ENCODE data around the gene EFNA1. TPM values are rescaled to one million over a fixed set of nuclear protein-coding genes. Genes with fewer than 3 reads are reported as not detected.
A peak's percentile ranks its signal among the peaks of the same experiment; 100 is the strongest.

The EFNA1 gene
- total and polyA plus RNA-seq, 2 of the 13 experiments (the other 11 are each of a cell fraction or from before 2014, with no cell fraction given) = 81.8 to 874 TPM

GRCh38 chr1:155175927-155176371, 48.3 kb downstream of the EFNA1 start:
- 0 out of 5 replicates have a peak, but pooled peaks cover 0 to 1% of the 10 kb centered on the region in 2 experiments for H3K36me3 ChIP-seq (replicated peaks in 1 of 2; ENCODE audit: control insufficient read depth in 1 of 2, insufficient read depth in 2 of 2, low read length in 2 of 2)
- in situ Hi-C loops (cut with HindIII; ENCODE audit: extremely low pct_ligation_motif_present, low pct_unique_long_range_greater_than_20kb) (no loop called here), intact Hi-C loops (cut with micrococcal nuclease; ENCODE audit: unreplicated experiment) (loop anchor here (1.0 kb wide), 1 partner anchor 50 kb away; no protein-coding TSS in a partner anchor)
- no peak overlapping the region for H3K9ac ChIP-seq (ENCODE audit: insufficient read depth, low read depth, low read length)
- H3K4me1 ChIP-seq (ENCODE audit: insufficient read depth, low read length) = peaks cover 55% of the 10 kb centered on the region
- no peaks in the 10 kb centered on the region for H3K9me3 ChIP-seq (ENCODE audit: low read length)
- H3K4me3 ChIP-seq (replicated peaks in 1 of 3; ENCODE audit: insufficient read depth in 1 of 3, low read depth in 2 of 3, low read length in 3 of 3) = no peak overlapping the region
- H3K79me2 ChIP-seq (ENCODE audit: insufficient read depth, low read length) = peaks cover 10% of the 10 kb centered on the region
- no CpG with 5 or more reads among the region's 9 CpGs for WGBS (ENCODE audit: low lambda C conversion rate)
- POLR2A ChIA-PET = no interaction called here
- TF ChIP-seq ZBTB33 (CRISPR knock-in tag; IDR thresholded peaks at IDR 0.05) = peak; percentile 79
- TF ChIP-seq, protein P1, sequence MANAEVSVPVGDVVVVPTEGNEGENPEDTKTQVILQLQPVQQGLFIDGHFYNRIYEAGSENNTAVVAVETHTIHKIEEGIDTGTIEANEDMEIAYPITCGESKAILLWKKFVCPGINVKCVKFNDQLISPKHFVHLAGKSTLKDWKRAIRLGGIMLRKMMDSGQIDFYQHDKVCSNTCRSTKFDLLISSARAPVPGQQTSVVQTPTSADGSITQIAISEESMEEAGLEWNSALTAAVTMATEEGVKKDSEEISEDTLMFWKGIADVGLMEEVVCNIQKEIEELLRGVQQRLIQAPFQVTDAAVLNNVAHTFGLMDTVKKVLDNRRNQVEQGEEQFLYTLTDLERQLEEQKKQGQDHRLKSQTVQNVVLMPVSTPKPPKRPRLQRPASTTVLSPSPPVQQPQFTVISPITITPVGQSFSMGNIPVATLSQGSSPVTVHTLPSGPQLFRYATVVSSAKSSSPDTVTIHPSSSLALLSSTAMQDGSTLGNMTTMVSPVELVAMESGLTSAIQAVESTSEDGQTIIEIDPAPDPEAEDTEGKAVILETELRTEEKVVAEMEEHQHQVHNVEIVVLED (CRISPR knock-in tag; IDR thresholded peaks at IDR 0.05; ENCODE audit: borderline replicate concordance) = no peak
- TF ChIP-seq, protein P2, sequence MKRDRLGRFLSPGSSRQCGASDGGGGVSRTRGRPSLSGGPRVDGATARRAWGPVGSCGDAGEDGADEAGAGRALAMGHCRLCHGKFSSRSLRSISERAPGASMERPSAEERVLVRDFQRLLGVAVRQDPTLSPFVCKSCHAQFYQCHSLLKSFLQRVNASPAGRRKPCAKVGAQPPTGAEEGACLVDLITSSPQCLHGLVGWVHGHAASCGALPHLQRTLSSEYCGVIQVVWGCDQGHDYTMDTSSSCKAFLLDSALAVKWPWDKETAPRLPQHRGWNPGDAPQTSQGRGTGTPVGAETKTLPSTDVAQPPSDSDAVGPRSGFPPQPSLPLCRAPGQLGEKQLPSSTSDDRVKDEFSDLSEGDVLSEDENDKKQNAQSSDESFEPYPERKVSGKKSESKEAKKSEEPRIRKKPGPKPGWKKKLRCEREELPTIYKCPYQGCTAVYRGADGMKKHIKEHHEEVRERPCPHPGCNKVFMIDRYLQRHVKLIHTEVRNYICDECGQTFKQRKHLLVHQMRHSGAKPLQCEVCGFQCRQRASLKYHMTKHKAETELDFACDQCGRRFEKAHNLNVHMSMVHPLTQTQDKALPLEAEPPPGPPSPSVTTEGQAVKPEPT (CRISPR knock-in tag; IDR thresholded peaks at IDR 0.05; ENCODE audit: low read depth) = no peak
- TF ChIP-seq NFE2L1 (CRISPR knock-in tag; IDR thresholded peaks at IDR 0.05; ENCODE audit: borderline replicate concordance) = no peak
- TF ChIP-seq HNRNPL (IDR thresholded peaks at IDR 0.05; ENCODE audit: low read depth, low read length) = peak; percentile 66; the same call in 1 of the 2 replicates
- no peak for TF ChIP-seq ZNF136 (CRISPR knock-in tag; IDR thresholded peaks at IDR 0.05; ENCODE audit: low read depth)
- no peak for TF ChIP-seq ZNF354B (CRISPR knock-in tag; IDR thresholded peaks at IDR 0.05)
- no peak for TF ChIP-seq SALL2 (CRISPR knock-in tag; IDR thresholded peaks at IDR 0.05)
- TF ChIP-seq STAG1 (CRISPR knock-in tag; IDR thresholded peaks at IDR 0.05) = peak; percentile 19
- no peak for TF ChIP-seq ZNF30 (CRISPR knock-in tag; IDR thresholded peaks at IDR 0.05)
- no peak for TF ChIP-seq ZNF235 (CRISPR knock-in tag; IDR thresholded peaks at IDR 0.05; ENCODE audit: borderline replicate concordance)
- 0 out of 2 replicates have a peak, but pooled peaks have one; percentile 6 for TF ChIP-seq CTCF (CRISPR knock-in tag; IDR thresholded peaks at IDR 0.05)
- no peak for TF ChIP-seq RORA (CRISPR knock-in tag; IDR thresholded peaks at IDR 0.05)
- TF ChIP-seq ZEB1 (IDR thresholded peaks at IDR 0.05; ENCODE audit: insufficient replicate concordance, low read depth) = no peak
- FAIRE-seq = no peak
- no peak overlapping the region for H3K27ac ChIP-seq (ENCODE audit: extremely low read length, insufficient read depth, low read length)
- ATAC-seq = no peak
- no peak overlapping the region for H2AFZ ChIP-seq (ENCODE audit: low read length)
- no peak for DNase-seq (ENCODE audit: low spot score)
- no TSS peak for BruUV-seq (replicated peaks)
- H4K20me1 ChIP-seq (ENCODE audit: insufficient read depth, low read length) = no peaks in the 10 kb centered on the region
- 0 out of 5 replicates have a peak, but pooled peaks cover 0 to 1% of the 10 kb centered on the region in 2 experiments for H3K27me3 ChIP-seq (ENCODE audit: control insufficient read depth in 1 of 2, insufficient read depth in 2 of 2, low read length in 2 of 2)
- H3K4me2 ChIP-seq (ENCODE audit: low read depth, low read length) = no peak overlapping the region
- CTCF ChIA-PET (ENCODE audit: low intra/inter-chr PET ratio, low total read pairs) = interaction anchor here (1.2 to 1.4 kb wide), 2 partner anchors 18 to 51 kb away, joined by 6 to 12 read pairs; no protein-coding TSS in a partner anchor

Data from HepG2 (cell line).